HG03442 (cell line): Measurements from ENCODE around the gene TANC2.
"Not testable (repeated sequence)": the region's sequence is repeated elsewhere in the genome, so short reads cannot be mapped to it uniquely, and the experiment has no call there.

ENCODE experiments used
- ATAC-seq: cut with Tn5 transposase; IDR thresholded peaks from one replicate; pipeline ENCODE4 v1.9.1; 2021; ENCODE audit warnings: mild to moderate bottlenecking, moderate library complexity; ENCODE audit not compliant: unreplicated experiment

The TANC2 gene

GRCh38 chr17:62963296-62963695 is 2.7 kb upstream of the TANC2 start:
- ATAC-seq, result no peak

- ATAC-seq, result no peak
Measured at GRCh38 chr17:62964506-62964905, 1.5 kb upstream of the TANC2 start.

DNA sequence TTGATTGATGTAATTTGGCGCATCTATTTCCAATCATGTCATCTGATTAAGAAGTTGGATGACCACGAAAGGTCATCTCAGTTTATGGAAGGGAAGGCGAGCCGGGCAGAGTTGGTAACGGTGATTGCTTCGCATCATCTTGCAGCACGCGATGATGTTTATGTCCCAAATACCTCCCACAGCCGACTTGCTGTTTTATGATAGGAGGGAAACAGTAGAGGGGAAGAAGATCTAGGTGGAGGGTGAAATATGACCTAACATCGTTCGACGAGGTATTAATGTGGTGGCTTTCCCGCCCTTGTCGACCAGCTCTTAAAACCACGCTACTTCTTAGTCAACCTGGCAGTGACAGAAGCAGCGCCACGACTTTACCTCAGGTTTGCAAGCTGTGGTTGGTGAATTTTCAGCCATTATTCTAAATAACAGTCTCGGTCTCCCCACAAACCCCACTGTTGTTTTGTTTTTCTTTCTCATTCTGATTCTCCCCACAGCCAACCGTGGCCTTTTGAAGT is 805 bp upstream of the TANC2 start:
- ATAC-seq, result peak; percentile 10

GRCh38 chr17:62966426-62967204 is 580 bp downstream of the TANC2 start:
- no peak for ATAC-seq

GRCh38 chr17:62967205-62967529 is 1.1 kb downstream of the TANC2 start:
- ATAC-seq, result no peak

DNA sequence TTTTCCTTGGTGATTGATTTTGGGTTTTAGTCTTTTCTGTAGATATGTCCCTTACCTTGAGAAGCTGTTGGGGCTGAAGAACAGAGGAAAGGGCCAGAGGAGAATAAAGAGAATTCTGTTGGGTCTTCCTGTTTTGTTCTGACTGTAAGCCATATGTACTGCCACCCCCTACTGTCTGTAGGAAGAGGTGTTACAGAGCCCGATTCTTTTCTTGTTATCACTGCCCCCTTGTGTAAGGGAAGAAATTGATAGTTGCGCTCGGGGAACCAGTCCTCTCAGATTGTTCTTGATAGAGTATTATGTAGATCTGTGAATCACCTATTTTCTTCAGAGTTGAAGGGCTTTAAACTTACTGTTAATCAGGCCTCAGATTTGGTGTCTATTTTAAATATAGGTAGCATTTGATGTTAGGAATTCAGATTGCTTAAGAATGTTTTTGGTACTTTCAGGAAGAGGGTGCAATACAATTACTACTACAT is 2.4 kb downstream of the TANC2 start:
- ATAC-seq, result peak; percentile 69

DNA sequence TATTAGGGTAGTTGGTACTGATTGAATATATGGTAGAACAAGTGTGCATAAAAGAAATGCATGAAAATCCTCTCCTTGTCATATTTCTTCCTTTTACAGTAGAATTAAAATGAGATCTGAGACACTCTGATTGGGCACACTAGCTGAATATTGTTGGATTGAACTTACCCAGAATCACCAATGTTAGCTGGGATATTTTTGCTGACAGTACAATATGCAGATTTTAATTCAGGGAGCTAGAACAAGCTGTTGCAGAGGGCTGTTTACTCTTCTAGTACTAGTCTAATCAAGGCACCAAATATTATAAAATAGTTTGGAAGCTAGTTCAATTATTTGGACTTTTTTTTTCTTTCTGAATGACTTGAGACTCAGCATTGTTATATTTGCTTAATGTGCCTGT is 4.6 kb downstream of the TANC2 start:
- ATAC-seq, result no peak

GRCh38 chr17:62971853-62972252 is 5.8 kb downstream of the TANC2 start:
- no peak for ATAC-seq

GRCh38 chr17:62974788-62975187 is 8.8 kb downstream of the TANC2 start:
- ATAC-seq, result no peak

GRCh38 chr17:62975206-62975605 is 9.2 kb downstream of the TANC2 start:
- ATAC-seq, result no peak

- not testable (repeated sequence) for ATAC-seq
Measured at GRCh38 chr17:62976643-62977231, 10.7 kb downstream of the TANC2 start.

DNA sequence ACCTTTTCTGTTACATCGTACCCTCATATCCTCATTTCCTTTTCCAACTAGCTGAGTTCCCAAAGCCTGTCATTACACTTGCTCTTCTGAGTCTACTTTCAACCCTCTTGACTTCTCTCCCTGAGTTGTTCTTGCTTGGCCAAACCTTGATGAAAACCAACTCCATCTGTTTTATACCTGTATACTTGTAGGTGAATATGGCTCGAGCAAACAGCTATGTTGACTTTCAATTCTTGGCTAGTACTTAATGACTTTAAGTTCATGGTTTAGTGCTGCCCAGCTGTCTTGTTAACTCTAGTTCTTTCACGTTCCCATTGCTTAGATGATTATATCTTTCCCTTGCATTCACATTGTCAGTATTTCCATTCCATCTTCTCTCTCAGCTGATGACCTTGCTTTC is 14.8 kb downstream of the TANC2 start:
- ATAC-seq, result no peak

GRCh38 chr17:62981933-62982332 is 15.9 kb downstream of the TANC2 start:
- ATAC-seq, result no peak

DNA sequence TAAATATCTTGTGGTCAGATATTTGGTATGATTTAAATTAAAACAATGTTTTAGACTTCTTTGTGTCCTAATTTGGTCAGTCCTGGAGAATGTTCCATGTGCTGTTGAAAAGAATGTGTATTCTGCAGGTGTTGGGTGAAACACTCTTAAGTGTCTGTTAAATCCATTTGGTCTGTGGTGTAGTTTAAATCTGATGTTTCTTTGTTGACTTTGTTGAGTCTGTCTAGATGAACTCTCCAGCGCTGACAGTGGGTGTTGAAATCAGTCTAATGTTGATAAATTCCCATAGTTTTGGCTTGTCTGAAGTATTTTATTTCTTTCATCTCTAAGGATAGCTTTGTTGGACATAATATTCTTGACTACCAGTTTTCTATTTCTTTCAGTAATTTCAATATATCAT is 18.8 kb downstream of the TANC2 start:
- ATAC-seq, result no peak

GRCh38 chr17:62986549-62986948 is 20.5 kb downstream of the TANC2 start:
- ATAC-seq, result no peak

DNA sequence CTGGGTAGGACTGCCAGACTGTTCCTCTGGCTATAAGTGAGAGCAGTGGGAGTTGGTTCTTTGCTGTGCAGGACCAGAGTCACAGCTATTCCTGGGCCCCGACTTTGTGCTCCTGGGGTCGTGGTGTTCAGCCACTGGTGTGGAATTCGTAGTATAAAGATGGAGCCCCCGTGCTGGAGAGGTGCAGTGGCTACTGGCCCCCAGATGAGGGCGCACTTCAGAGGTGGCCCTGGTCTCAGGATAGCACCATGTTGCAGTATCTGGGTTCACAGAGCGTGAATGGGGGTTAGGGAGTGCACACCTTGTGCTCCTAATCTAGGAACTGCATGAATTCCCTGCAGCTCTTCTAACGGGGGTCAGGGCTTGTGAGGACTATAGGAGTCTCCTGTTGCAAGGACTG is 21.1 kb downstream of the TANC2 start:
- ATAC-seq, result no peak

DNA sequence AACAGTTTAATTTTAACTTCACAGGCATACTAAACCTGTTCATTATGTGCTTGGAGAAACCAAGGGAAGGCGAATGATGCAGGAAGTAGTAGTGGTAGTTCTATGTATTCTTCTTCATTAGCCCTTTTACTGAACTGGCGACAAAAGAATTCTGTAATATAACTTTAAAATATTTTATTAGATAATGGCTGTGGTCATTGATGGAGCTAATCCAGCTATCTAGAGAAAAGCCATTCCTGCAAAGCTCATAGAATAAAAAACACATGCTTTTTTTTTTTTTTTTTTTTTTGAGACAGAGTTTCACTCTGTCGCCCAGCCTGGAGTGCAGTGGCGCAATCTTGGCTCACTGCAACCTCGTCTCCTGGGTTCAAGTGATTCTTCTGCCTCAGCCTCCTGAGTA is 23.5 kb downstream of the TANC2 start:
- ATAC-seq, result no peak

GRCh38 chr17:62994931-62995330 is 28.9 kb downstream of the TANC2 start:
- no peak for ATAC-seq

DNA sequence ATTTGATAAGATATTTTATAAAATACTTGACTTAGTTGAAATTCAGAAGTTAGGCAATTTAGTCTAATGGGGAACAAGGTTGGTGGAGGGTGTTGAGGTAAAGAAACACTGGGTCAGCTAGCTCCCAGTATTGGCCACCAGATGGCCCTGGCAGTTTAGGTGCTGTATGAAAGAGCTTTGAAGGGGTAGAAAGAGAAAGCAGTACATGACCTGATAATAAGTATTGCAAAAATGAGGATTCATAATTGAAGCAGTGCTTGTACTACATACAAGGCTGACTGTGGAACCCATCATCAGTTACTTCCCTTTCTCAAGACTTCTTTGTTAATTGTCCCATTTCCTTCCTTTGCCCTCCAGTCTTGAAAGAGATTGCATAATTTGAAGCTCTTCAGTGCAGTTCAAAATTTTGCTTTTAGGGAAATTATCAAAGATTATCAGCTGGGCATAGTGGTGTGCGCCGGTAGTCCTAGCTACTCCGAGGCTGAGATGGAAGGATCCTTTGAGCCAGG is 29.4 kb downstream of the TANC2 start:
- no peak for ATAC-seq

- ATAC-seq, result no peak
Measured at GRCh38 chr17:62996221-62996620, 30.2 kb downstream of the TANC2 start.

GRCh38 chr17:62998166-62998565 is 32.1 kb downstream of the TANC2 start:
- no peak for ATAC-seq

DNA sequence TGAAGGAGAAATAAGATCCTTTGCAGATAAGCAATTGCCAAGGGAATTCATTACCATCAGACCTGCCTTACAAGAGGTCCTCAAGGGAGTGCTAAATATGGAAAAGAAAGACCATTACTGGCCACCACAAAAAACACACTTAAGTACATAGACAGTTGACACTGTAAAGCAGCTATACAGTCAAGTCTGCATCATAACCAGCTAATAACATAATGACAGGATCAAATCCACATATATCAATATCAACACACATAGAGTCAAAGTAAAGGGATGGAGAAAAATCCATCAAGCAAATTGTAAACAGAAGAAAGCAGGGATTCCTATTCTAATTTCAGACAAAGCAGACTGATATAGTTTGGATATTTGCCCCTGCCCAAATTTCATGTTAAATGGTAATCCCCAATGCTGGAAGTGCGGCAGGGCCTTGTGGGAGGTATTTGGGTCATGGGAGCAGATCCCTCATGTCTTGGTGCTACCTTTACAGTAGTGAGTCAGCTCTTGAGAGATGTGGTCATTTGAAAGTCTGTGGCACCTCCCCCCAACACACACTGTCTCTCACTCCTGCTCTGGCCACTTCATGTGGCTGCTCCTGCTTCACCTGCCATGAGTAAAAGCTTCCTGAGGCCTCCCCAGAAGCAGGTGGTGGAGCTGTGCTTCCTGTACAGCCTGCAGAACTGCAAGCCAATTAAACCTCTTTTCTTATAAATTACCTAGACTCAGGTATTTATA is 32.8 kb downstream of the TANC2 start:
- no peak for ATAC-seq
